ENCODE measurements around the gene MNAT1. TPM values are rescaled to one million over a fixed set of nuclear protein-coding genes. Genes with fewer than 3 reads are reported as not detected.

The MNAT1 gene
- total RNA-seq, 1 experiment from 2014 or later: 95.7 TPM

- no peaks in the 10 kb centered on the region for H3K4me1 ChIP-seq (ENCODE audit: insufficient read depth, low read length)
- no peak overlapping the region for H3K4me3 ChIP-seq (ENCODE audit: low read length)
- ChIA-PET POLR2A (ENCODE audit: unreplicated experiment) (interaction anchor here (0.8 kb wide), 1 partner anchor 711 kb away, joined by 3 read pairs; no protein-coding TSS in a partner anchor), CTCF (no interaction called here)
- no peak overlapping the region for H3K27ac ChIP-seq (ENCODE audit: low read length)
- BruUV-seq (replicated peaks): no TSS peak
- H3F3A ChIP-seq (ENCODE audit: low read length, unreplicated experiment): no peaks in the 10 kb centered on the region
- no peaks in the 10 kb centered on the region for H3K27me3 ChIP-seq (ENCODE audit: low read length)
- H4K20me1 ChIP-seq (ENCODE audit: low read length): no peaks in the 10 kb centered on the region
- no peak overlapping the region for H3K9ac ChIP-seq (ENCODE audit: low read length)
- peaks cover 6% of the 10 kb centered on the region; the same call in 1 of the 2 replicates for H3K79me2 ChIP-seq (ENCODE audit: low read length)
- intact Hi-C loops (cut with micrococcal nuclease): no loop called here
- TF ChIP-seq EZH2phosphoT487 (IDR thresholded peaks at IDR 0.05; ENCODE audit: borderline replicate concordance, low read length) (no peak), EZH2 (IDR thresholded peaks at IDR 0.05; ENCODE audit: low read length, unreplicated experiment) (no peak)
- TF ChIP-seq, protein P1, sequence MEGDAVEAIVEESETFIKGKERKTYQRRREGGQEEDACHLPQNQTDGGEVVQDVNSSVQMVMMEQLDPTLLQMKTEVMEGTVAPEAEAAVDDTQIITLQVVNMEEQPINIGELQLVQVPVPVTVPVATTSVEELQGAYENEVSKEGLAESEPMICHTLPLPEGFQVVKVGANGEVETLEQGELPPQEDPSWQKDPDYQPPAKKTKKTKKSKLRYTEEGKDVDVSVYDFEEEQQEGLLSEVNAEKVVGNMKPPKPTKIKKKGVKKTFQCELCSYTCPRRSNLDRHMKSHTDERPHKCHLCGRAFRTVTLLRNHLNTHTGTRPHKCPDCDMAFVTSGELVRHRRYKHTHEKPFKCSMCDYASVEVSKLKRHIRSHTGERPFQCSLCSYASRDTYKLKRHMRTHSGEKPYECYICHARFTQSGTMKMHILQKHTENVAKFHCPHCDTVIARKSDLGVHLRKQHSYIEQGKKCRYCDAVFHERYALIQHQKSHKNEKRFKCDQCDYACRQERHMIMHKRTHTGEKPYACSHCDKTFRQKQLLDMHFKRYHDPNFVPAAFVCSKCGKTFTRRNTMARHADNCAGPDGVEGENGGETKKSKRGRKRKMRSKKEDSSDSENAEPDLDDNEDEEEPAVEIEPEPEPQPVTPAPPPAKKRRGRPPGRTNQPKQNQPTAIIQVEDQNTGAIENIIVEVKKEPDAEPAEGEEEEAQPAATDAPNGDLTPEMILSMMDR (conservative IDR thresholded peaks at IDR 0.05; ENCODE audit: low read depth, low read length): no peak
- H2AFZ ChIP-seq (ENCODE audit: low read length): no peak overlapping the region
- no peak overlapping the region for H3K4me2 ChIP-seq (ENCODE audit: low read length)
- no peaks in the 10 kb centered on the region for H3K9me3 ChIP-seq (ENCODE audit: low read length)
- DNase-seq: no peak
- no peak for ATAC-seq
- H3K36me3 ChIP-seq (ENCODE audit: low read depth, low read length): peaks cover 20% of the 10 kb centered on the region
- no peaks in the 10 kb centered on the region for H3K9me2 ChIP-seq (replicated peaks; ENCODE audit: low read length)
Measured at GRCh38 chr14:60972295-60972694, 237.7 kb downstream of the MNAT1 start.

DNA sequence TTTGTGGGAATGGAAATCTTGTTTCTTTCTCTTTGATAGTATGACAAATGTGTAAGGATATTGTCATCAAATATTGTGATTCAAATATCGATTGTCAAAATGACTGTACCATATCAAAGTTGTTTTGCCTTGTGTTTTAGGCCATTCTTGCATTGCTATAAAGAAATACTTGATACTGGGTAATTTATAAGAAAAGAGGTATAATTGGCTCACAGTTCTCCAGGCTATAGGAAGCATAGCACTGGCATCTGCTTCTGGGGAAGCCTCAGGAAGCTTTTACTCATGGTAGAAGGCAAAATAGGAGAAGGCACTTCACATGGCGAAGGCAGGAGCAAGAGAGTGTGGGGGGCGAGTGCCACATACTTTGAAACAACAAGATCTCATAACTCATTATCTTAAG lies 238.5 kb downstream of the MNAT1 start:
- Histone ChIP-seq H3K27ac (ENCODE audit: low read length) (no peak overlapping the region), H3K79me2 (ENCODE audit: low read length) (peaks cover 14% of the 10 kb centered on the region), H3K4me1 (ENCODE audit: insufficient read depth, low read length) (peaks cover 8% of the 10 kb centered on the region), H3K4me2 (ENCODE audit: low read length) (no peak overlapping the region), H3F3A (ENCODE audit: low read length, unreplicated experiment) (no peaks in the 10 kb centered on the region), H3K9me2 (replicated peaks; ENCODE audit: low read length) (no peaks in the 10 kb centered on the region), H4K20me1 (ENCODE audit: low read length) (no peaks in the 10 kb centered on the region), H2AFZ (ENCODE audit: low read length) (no peak overlapping the region), H3K9ac (ENCODE audit: low read length) (no peak overlapping the region), H3K36me3 (ENCODE audit: low read depth, low read length) (peaks cover 25% of the 10 kb centered on the region), H3K27me3 (ENCODE audit: low read length) (no peaks in the 10 kb centered on the region), H3K4me3 (ENCODE audit: low read length) (no peak overlapping the region), H3K9me3 (ENCODE audit: low read length) (no peaks in the 10 kb centered on the region)
- ATAC-seq (no peak), DNase-seq (no peak)
- POLR2A ChIA-PET (ENCODE audit: unreplicated experiment): no interaction called here
- TF ChIP-seq EZH2phosphoT487 (IDR thresholded peaks at IDR 0.05; ENCODE audit: borderline replicate concordance, low read length): no peak
- no peak for TF ChIP-seq EZH2 (IDR thresholded peaks at IDR 0.05; ENCODE audit: low read length, unreplicated experiment)
- TF ChIP-seq, protein P1 (conservative IDR thresholded peaks at IDR 0.05; ENCODE audit: low read depth, low read length): no peak
- intact Hi-C loops (cut with micrococcal nuclease): no loop called here
- CTCF ChIA-PET: no interaction called here
- BruUV-seq (replicated peaks): no TSS peak

DNA sequence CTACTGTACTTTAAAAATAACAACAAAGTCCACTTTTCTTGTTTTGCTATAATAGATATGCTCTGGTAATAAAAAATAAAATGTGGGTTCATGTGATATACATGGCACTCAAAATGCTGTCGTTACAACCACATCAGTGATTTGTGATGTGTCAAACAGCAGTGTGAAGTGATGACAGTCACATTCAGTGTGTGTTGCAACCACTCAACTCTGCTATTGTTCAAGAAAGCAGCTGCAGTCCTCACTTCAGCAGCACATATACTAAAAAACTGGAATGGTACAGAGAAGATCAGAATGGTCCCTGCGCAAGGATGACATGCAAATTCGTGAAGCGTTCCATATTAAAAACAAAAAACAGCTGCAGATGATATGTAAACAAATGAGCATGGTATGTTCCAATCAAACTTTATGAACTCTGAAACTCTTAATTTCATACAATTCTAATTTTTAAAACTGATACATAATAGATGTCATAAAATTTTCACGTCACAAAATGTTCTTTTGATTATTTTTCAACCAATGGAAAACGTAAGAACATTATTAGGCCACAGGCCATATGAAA lies 239.6 kb downstream of the MNAT1 start:
- POLR2A ChIA-PET (ENCODE audit: unreplicated experiment): interaction anchor here (0.5 kb wide), 1 partner anchor 9 kb away, joined by 3 read pairs; no protein-coding TSS in a partner anchor
- Histone ChIP-seq H3K36me3 (ENCODE audit: low read depth, low read length) (peaks cover 25% of the 10 kb centered on the region), H2AFZ (ENCODE audit: low read length) (no peak overlapping the region), H3K27ac (ENCODE audit: low read length) (no peak overlapping the region), H4K20me1 (ENCODE audit: low read length) (no peaks in the 10 kb centered on the region), H3K4me1 (ENCODE audit: insufficient read depth, low read length) (peaks cover 19% of the 10 kb centered on the region), H3K9me3 (ENCODE audit: low read length) (no peaks in the 10 kb centered on the region), H3F3A (ENCODE audit: low read length, unreplicated experiment) (no peaks in the 10 kb centered on the region), H3K9me2 (replicated peaks; ENCODE audit: low read length) (no peaks in the 10 kb centered on the region), H3K4me3 (ENCODE audit: low read length) (no peak overlapping the region), H3K9ac (ENCODE audit: low read length) (no peak overlapping the region), H3K27me3 (ENCODE audit: low read length) (no peaks in the 10 kb centered on the region), H3K79me2 (ENCODE audit: low read length) (peaks cover 25% of the 10 kb centered on the region), H3K4me2 (ENCODE audit: low read length) (no peak overlapping the region)
- CTCF ChIA-PET: no interaction called here
- ATAC-seq (no peak), DNase-seq (no peak)
- no TSS peak for BruUV-seq (replicated peaks)
- TF ChIP-seq, protein P1 (conservative IDR thresholded peaks at IDR 0.05; ENCODE audit: low read depth, low read length): no peak
- TF ChIP-seq EZH2 (IDR thresholded peaks at IDR 0.05; ENCODE audit: low read length, unreplicated experiment) (no peak), EZH2phosphoT487 (IDR thresholded peaks at IDR 0.05; ENCODE audit: borderline replicate concordance, low read length) (no peak)
- intact Hi-C loops (cut with micrococcal nuclease): no loop called here

Data from PC-3 (cell line).